Hepatocyte (in vitro differentiated cells): ENCODE data around the gene OOSP4A.

Source experiments
- CTCF ChIP-seq: fragments of 200-600 bp; sonication (generic); IDR thresholded peaks from 2 replicates; pipeline ENCODE4 v1.5.1; 2016; ENCODE audit warnings: antibody characterized with exemption, mild to moderate bottlenecking; ENCODE audit not compliant: poor library complexity
- EZH2 ChIP-seq: fragments of 200-600 bp; sonication (generic); IDR thresholded peaks from 2 replicates; pipeline ENCODE4 v1.6.1; 2016; ENCODE audit warnings: antibody characterized with exemption, mild to moderate bottlenecking, borderline replicate concordance
- EZH2phosphoT487 ChIP-seq: fragments of 200-600 bp; sonication (generic); IDR thresholded peaks from one replicate; pipeline ENCODE4 v1.6.1; 2018; ENCODE audit warnings: antibody characterized with exemption, mild to moderate bottlenecking, low read depth, moderate library complexity; ENCODE audit not compliant: unreplicated experiment, severe bottlenecking

- TF ChIP-seq EZH2 (no peak), CTCF (peak; percentile 47), EZH2phosphoT487 (no peak)
These were observed 44.7 kb upstream of the OOSP4A start for GRCh38 chr11:59918987-59919589.
